ENCODE data around the gene RAB3IP. TPM values are rescaled to one million over a fixed set of nuclear protein-coding genes. Genes with fewer than 3 reads are reported as not detected.
"Not testable (repeated sequence)": the region's sequence is repeated elsewhere in the genome, so short reads cannot be mapped to it uniquely, and the experiment has no call there.

RAB3IP gene
- total and polyA plus RNA-seq, 8 donors: 13.9 to 33.0 (median 22.1) TPM

DNA sequence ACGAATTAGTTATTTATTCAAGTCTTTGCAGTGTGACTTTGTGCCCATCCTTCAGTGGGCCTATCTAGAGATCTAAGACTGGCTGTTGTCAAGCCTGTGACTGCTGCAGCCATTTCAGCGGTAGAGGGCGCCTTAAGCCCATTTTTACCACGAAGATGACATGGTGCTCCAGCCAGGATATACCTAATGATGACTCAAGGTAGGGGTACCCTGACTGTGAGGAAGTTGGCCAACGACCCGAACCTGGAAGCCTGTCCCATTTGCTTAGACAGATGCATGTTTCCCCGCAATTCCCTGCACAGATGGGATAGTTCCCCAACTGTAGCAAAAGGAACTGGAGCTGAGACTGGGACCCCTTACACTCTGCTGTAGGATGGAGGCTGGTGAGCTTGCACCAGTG, 41.3 kb downstream of the RAB3IP start:
- TF ChIP-seq POLR2AphosphoS5 (IDR thresholded peaks at IDR 0.05) (no peak), POLR2A (IDR thresholded peaks at IDR 0.05) (no peak), EP300 (IDR thresholded peaks at IDR 0.05) (no peak)
- TF ChIP-seq, protein P1, sequence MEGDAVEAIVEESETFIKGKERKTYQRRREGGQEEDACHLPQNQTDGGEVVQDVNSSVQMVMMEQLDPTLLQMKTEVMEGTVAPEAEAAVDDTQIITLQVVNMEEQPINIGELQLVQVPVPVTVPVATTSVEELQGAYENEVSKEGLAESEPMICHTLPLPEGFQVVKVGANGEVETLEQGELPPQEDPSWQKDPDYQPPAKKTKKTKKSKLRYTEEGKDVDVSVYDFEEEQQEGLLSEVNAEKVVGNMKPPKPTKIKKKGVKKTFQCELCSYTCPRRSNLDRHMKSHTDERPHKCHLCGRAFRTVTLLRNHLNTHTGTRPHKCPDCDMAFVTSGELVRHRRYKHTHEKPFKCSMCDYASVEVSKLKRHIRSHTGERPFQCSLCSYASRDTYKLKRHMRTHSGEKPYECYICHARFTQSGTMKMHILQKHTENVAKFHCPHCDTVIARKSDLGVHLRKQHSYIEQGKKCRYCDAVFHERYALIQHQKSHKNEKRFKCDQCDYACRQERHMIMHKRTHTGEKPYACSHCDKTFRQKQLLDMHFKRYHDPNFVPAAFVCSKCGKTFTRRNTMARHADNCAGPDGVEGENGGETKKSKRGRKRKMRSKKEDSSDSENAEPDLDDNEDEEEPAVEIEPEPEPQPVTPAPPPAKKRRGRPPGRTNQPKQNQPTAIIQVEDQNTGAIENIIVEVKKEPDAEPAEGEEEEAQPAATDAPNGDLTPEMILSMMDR (IDR thresholded peaks at IDR 0.05): no peak
- H3K27me3 ChIP-seq: no peaks in the 10 kb centered on the region
- DNase-seq: peak in 1 of 2 donors; percentile 5
- H3K27ac ChIP-seq: no peak overlapping the region
- H3K9me3 ChIP-seq: peaks cover 0 to 6% (median 2%) of the 10 kb centered on the region in 4 donors
- intact Hi-C loops (cut with DNase I; ENCODE audit: low total_unique reads): no loop called here
- no peak overlapping the region for H3K4me3 ChIP-seq
- H3K36me3 ChIP-seq: peaks cover 0 to 10% (median 5%) of the 10 kb centered on the region in 4 donors
- WGBS, 5 donors: 58 to 77% (median 75%) methylated on average over 7 of the region's 7 CpGs
- H3K4me1 ChIP-seq: no peaks in the 10 kb centered on the region

DNA sequence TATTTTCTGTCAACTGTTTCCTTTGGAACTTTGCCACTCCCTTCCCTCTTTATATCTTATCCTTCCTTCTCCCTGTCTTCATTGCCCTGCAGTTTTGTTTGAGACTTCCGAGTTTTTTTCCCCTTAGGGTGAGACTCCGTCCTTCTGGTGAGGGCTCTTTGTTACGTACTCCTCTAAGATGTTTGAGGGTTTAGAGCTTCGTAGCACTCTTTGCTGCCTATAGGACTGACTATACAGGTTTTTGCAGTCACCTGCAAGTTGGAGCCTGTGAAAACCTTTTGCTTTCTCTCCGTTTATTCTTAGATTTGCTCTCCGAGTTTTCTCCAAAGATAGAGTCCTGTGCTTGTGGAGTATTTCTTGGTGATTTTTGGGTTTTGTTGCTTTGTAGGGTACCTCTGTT, 44.7 kb downstream of the RAB3IP start:
- WGBS, 5 donors: 84 to 93% (median 89%) methylated on average over 6 of the region's 6 CpGs

DNA sequence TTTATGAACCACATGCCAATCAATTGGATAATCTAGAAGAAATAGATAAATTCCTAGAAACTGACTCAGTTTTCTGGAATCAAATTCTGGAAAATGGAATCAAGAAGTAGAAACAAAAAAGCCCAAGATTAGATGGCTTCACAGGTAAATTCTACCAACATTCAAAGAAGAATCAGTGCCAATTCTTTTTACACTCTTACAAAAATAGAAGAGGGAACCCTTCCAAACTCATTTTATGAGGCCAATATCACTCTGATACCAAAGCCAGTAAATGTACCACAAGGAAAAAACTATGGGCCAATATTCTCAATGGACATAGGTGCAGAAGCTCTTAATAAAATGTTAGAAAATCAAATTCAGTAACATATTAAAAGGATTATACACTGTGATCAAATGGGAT, 50.7 kb downstream of the RAB3IP start:
- intact Hi-C loops (cut with DNase I; ENCODE audit: low total_unique reads): no loop called here
- Histone ChIP-seq H3K27me3 (no peaks in the 10 kb centered on the region), H3K4me1 (no peaks in the 10 kb centered on the region), H3K27ac (no peak overlapping the region), H3K4me3 (no peak overlapping the region), H3K9me3 (peaks cover 0 to 34% (median 24%) of the 10 kb centered on the region in 4 donors), H3K36me3 (peaks cover 0 to 30% (median 17%) of the 10 kb centered on the region in 4 donors)
- TF ChIP-seq POLR2AphosphoS5 (IDR thresholded peaks at IDR 0.05) (no peak), EP300 (IDR thresholded peaks at IDR 0.05) (no peak), POLR2A (IDR thresholded peaks at IDR 0.05) (no peak)
- TF ChIP-seq, protein P1 (IDR thresholded peaks at IDR 0.05): no peak
- DNase-seq: no peak

More for the DNA sequence above, 44.7 kb downstream of the RAB3IP start:
- no peak for DNase-seq
- intact Hi-C loops (cut with DNase I; ENCODE audit: low total_unique reads): no loop called here
- Histone ChIP-seq H3K9me3 (peaks cover 0 to 6% (median 2%) of the 10 kb centered on the region in 4 donors), H3K27ac (no peak overlapping the region), H3K36me3 (peaks cover 0 to 32% (median 20%) of the 10 kb centered on the region in 4 donors), H3K4me1 (no peaks in the 10 kb centered on the region), H3K4me3 (no peak overlapping the region), H3K27me3 (no peaks in the 10 kb centered on the region)
- TF ChIP-seq POLR2AphosphoS5 (IDR thresholded peaks at IDR 0.05) (no peak), POLR2A (IDR thresholded peaks at IDR 0.05) (no peak), EP300 (IDR thresholded peaks at IDR 0.05) (no peak)
- TF ChIP-seq, protein P1 (IDR thresholded peaks at IDR 0.05): no peak

DNA sequence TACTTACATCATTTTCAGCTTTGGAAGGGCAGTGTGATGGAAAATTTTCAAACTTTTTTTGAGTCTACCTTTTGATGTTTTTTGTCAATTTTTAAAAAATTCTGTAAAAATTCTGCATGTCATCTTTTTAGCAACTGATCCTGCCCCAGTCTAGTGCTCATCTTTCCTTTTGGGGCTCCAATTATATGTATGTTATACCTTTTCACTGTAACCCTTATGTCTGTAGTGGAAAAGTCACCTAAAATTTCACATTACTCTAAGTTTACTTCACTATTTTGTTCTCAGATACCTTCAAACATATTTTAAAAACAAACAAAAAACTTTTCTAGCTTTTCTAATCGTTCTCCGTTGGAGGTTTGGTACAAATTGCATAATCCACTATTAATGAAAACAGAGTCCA, 53.9 kb downstream of the RAB3IP start:
- peaks cover 7 to 25% (median 22%) of the 10 kb centered on the region in 4 donors for H3K36me3 ChIP-seq
- DNase-seq: no peak
- H3K4me1 ChIP-seq: no peaks in the 10 kb centered on the region
- H3K27me3 ChIP-seq: no peaks in the 10 kb centered on the region
- H3K27ac ChIP-seq: no peak overlapping the region
- H3K4me3 ChIP-seq: no peak overlapping the region
- intact Hi-C loops (cut with DNase I; ENCODE audit: low total_unique reads): no loop called here
- peaks cover 0 to 34% (median 24%) of the 10 kb centered on the region in 4 donors for H3K9me3 ChIP-seq
- TF ChIP-seq POLR2AphosphoS5 (IDR thresholded peaks at IDR 0.05) (no peak), POLR2A (IDR thresholded peaks at IDR 0.05) (no peak), EP300 (IDR thresholded peaks at IDR 0.05) (no peak)
- TF ChIP-seq, protein P1 (IDR thresholded peaks at IDR 0.05): no peak
- WGBS, 5 donors: 93 to 97% (median 95%) methylated on average over 2 of the region's 2 CpGs

DNA sequence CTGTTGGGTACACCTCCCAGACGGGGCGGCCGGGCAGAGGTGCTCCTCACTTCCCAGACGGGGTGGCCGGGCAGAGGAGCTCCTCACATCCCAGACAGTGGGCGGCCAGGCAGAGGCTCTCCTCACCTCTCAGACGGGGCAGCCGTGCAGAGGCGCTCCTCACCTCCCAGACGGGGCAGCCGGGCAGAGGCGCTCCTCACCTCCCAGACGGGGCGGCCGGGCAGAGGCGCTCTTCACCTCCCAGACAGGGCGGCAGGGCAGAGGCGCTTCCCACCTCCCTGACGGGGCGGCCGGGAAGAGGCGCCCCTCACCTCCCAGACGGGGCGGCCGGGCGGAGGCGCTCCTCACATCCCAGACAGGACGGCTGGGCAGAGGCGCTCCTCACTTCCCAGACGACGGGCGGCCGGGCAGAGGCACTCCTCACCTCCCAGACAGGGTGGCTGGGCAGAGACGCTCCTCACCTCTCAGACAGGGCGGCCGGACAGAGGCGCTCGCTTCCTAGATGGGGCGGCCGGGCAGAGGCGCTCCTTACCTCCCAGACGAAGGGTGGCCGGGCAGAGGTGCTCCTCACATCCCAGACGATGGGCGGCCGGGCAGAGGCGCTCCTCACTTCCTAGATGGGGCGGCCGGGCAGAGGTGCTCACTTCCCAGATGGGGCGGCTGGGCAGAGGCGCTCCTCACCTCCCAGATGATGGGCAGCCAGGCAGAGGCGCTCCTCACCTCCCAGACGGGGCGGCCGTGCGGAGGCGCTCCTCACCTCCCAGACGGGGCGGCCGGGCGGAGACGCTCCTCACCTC, 68.6 kb downstream of the RAB3IP start:
- H3K27me3 ChIP-seq; H3K4me3 ChIP-seq; H3K4me1 ChIP-seq; H3K27ac ChIP-seq; intact Hi-C loops (cut with DNase I; ENCODE audit: low total_unique reads); DNase-seq: not testable (repeated sequence)
- peaks cover 11 to 21% (median 16%) of the 10 kb centered on the region in 4 donors for H3K36me3 ChIP-seq
- peaks cover 9 to 26% (median 16%) of the 10 kb centered on the region in 4 donors for H3K9me3 ChIP-seq
- WGBS, 5 donors: 91 to 97% (median 96%) methylated on average over 36 to 62 of the region's 62 CpGs
